DND-41 (cell line): ENCODE data around the gene CSF2.

Source experiments
- ATAC-seq: fragments of 200-7000 bp; cut with Tn5 transposase; 3 replicates; pipeline ENCODE4 v1.9.1; 2021; ENCODE audit warnings: low read depth; ENCODE audit not compliant: insufficient read depth
- DNase-seq: peaks from one replicate; pipeline ENCODE4 v3.0.0-alpha.2; 2020
- H2AFZ ChIP-seq: 2 replicates; pipeline ENCODE4 v1.6.0; 2012; ENCODE audit warnings: low read depth, low read length
- H3K27ac ChIP-seq: 2 replicates; pipeline ENCODE4 v1.5.1; 2012; ENCODE audit warnings: low read length, inconsistent platforms
- H3K27me3 ChIP-seq: fragments of 200-600 bp; sonication (generic); 2 replicates; pipeline ENCODE4 v1.6.0; 2012; ENCODE audit warnings: low read length, mild to moderate bottlenecking, inconsistent platforms; ENCODE audit not compliant: insufficient read depth, poor library complexity
- H3K36me3 ChIP-seq: 2 replicates; pipeline ENCODE4 v1.5.1; 2012; ENCODE audit warnings: low read length, inconsistent platforms; ENCODE audit not compliant: insufficient read depth
- H3K4me1 ChIP-seq: 2 replicates; pipeline ENCODE4 v1.5.1; 2012; ENCODE audit warnings: mild to moderate bottlenecking, low read length; ENCODE audit not compliant: insufficient read depth
- H3K4me2 ChIP-seq: 2 replicates; pipeline ENCODE4 v1.6.0; 2012; ENCODE audit warnings: mild to moderate bottlenecking, moderate library complexity, low read length, inconsistent platforms; ENCODE audit not compliant: insufficient read depth
- H3K4me3 ChIP-seq, 2 experiments: fragments of 200-600 bp in 1 of 2; shearing (Covaris generic) in 1 of 2; 2 replicates each; pipeline ENCODE4 v1.5.1; 2012 to 2016; ENCODE audit warnings: inconsistent platforms in 2 of 2, low read length in 2 of 2, mild to moderate bottlenecking in 2 of 2, low read depth in 1 of 2, moderate library complexity in 1 of 2
- H3K79me2 ChIP-seq: 2 replicates; pipeline ENCODE4 v1.6.0; 2012; ENCODE audit warnings: low read length, inconsistent platforms; ENCODE audit not compliant: insufficient read depth
- H3K9ac ChIP-seq: 2 replicates; pipeline ENCODE4 v1.6.0; 2012; ENCODE audit warnings: low read depth, mild to moderate bottlenecking, inconsistent platforms, low read length, moderate library complexity
- H3K9me3 ChIP-seq: 2 replicates; pipeline ENCODE4 v1.5.1; 2012; ENCODE audit warnings: low read length, moderate library complexity, mild to moderate bottlenecking, inconsistent platforms; ENCODE audit not compliant: insufficient read depth, severe bottlenecking
- H4K20me1 ChIP-seq: 2 replicates; pipeline ENCODE4 v1.6.0; 2012; ENCODE audit warnings: low read length; ENCODE audit not compliant: insufficient read depth
- CTCF ChIP-seq: IDR thresholded peaks from 2 replicates; pipeline ENCODE4 v1.5.1; 2012; ENCODE audit warnings: borderline replicate concordance, low read length, moderate library complexity, mild to moderate bottlenecking; ENCODE audit not compliant: poor library complexity, severe bottlenecking; ENCODE audit errors: extremely low read depth
- EZH2 ChIP-seq: IDR thresholded peaks from 3 replicates; pipeline ENCODE4 v1.6.1; 2012; ENCODE audit warnings: borderline replicate concordance, low read depth, mild to moderate bottlenecking, moderate library complexity, low read length, inconsistent platforms; ENCODE audit not compliant: severe bottlenecking

CSF2 gene

GRCh38 chr5:132089363-132089762, 15.8 kb downstream of the CSF2 start:
- ATAC-seq (no peak), DNase-seq (no peak)
- no peaks in the 10 kb centered on the region; the same call in 1 of the 2 replicates for H4K20me1 ChIP-seq
- no peak overlapping the region for H2AFZ ChIP-seq
- TF ChIP-seq CTCF (no peak), EZH2 (no peak)
- H3K4me2 ChIP-seq, result no peak overlapping the region
- no peaks in the 10 kb centered on the region for H3K9me3 ChIP-seq
- H3K79me2 ChIP-seq, result no peaks in the 10 kb centered on the region
- no peaks in the 10 kb centered on the region for H3K4me1 ChIP-seq
- H3K4me3 ChIP-seq, result no peak overlapping the region
- H3K9ac ChIP-seq, result no peak overlapping the region
- no peak overlapping the region for H3K27ac ChIP-seq
- peaks cover 22% of the 10 kb centered on the region for H3K27me3 ChIP-seq
- H3K36me3 ChIP-seq, result no peaks in the 10 kb centered on the region

GRCh38 chr5:132090107-132090506, 16.5 kb downstream of the CSF2 start:
- ATAC-seq (0 out of 3 replicates have a peak, but pooled peaks have one; percentile 31), DNase-seq (no peak)
- Histone ChIP-seq H3K4me1 (no peaks in the 10 kb centered on the region), H3K9ac (no peak overlapping the region), H3K4me3 (no peak overlapping the region), H2AFZ (no peak overlapping the region), H3K79me2 (no peaks in the 10 kb centered on the region), H3K27ac (no peak overlapping the region), H3K9me3 (no peaks in the 10 kb centered on the region), H3K4me2 (no peak overlapping the region), H3K27me3 (peaks cover 25% of the 10 kb centered on the region), H4K20me1 (no peaks in the 10 kb centered on the region; the same call in 1 of the 2 replicates), H3K36me3 (no peaks in the 10 kb centered on the region)
- TF ChIP-seq CTCF (no peak), EZH2 (no peak)

- H2AFZ ChIP-seq, result no peak overlapping the region
- no peak for DNase-seq
- no peak overlapping the region for H3K4me2 ChIP-seq
- H3K4me3 ChIP-seq, result no peak overlapping the region
- H3K9ac ChIP-seq, result no peak overlapping the region
- no peak for TF ChIP-seq EZH2
- no peak for TF ChIP-seq CTCF
- H3K79me2 ChIP-seq, result no peaks in the 10 kb centered on the region
- no peak overlapping the region for H3K27ac ChIP-seq
- no peaks in the 10 kb centered on the region for H3K4me1 ChIP-seq
- no peaks in the 10 kb centered on the region for H3K36me3 ChIP-seq
- no peaks in the 10 kb centered on the region for H3K9me3 ChIP-seq
- peaks cover 28% of the 10 kb centered on the region for H3K27me3 ChIP-seq
- no peak for ATAC-seq
- H4K20me1 ChIP-seq, result peaks cover 4% of the 10 kb centered on the region; the same call in 1 of the 2 replicates
Measured at GRCh38 chr5:132093271-132093670, 19.7 kb downstream of the CSF2 start.
